GM21423 (cell line): ENCODE measurements around the gene APEH.

Experiments
- ATAC-seq: cut with Tn5 transposase; IDR thresholded peaks from one replicate; pipeline ENCODE4 v1.9.1; 2021; ENCODE audit warnings: mild to moderate bottlenecking, moderate library complexity; ENCODE audit not compliant: unreplicated experiment

Gene APEH

GRCh38 chr3:49711489-49711888, 37.3 kb downstream of the APEH start:
- ATAC-seq = no peak

- ATAC-seq = no peak
These were observed 38.0 kb downstream of the APEH start for GRCh38 chr3:49712166-49712565.

GRCh38 chr3:49712631-49713317, 38.6 kb downstream of the APEH start:
- ATAC-seq = no peak

GRCh38 chr3:49713336-49714105, 39.4 kb downstream of the APEH start:
- ATAC-seq = no peak

- ATAC-seq = no peak
These were observed 40.8 kb downstream of the APEH start for GRCh38 chr3:49714728-49715550.

GRCh38 chr3:49715611-49716121, 41.5 kb downstream of the APEH start:
- ATAC-seq = no peak

GRCh38 chr3:49716169-49716568, 42.0 kb downstream of the APEH start:
- ATAC-seq = no peak

GRCh38 chr3:49716691-49717210, 42.6 kb downstream of the APEH start:
- no peak for ATAC-seq

GRCh38 chr3:49717211-49717958, 43.2 kb downstream of the APEH start:
- ATAC-seq = no peak

- no peak for ATAC-seq
These were observed 44.1 kb downstream of the APEH start for GRCh38 chr3:49717959-49718857.

GRCh38 chr3:49718858-49719213, 44.7 kb downstream of the APEH start:
- ATAC-seq = no peak

- ATAC-seq = peak; percentile 50
These were observed 45.2 kb downstream of the APEH start, which contains the start of gene AMIGO3 for GRCh38 chr3:49719214-49719884. Gene AMIGO3, minus strand, starts transcription at chr3:49719684. Its CDS starts 219 bp downstream, at chr3:49719465.

- no peak for ATAC-seq
These were observed 46.9 kb downstream of the APEH start for GRCh38 chr3:49720855-49721595.

GRCh38 chr3:49721596-49721895, 47.4 kb downstream of the APEH start:
- ATAC-seq = no peak

- ATAC-seq = no peak
These were observed 48.0 kb downstream of the APEH start for GRCh38 chr3:49721896-49722781.

- ATAC-seq = no peak
These were observed 48.7 kb downstream of the APEH start for GRCh38 chr3:49722896-49723295.

GRCh38 chr3:49723296-49723627, 49.1 kb downstream of the APEH start:
- ATAC-seq = no peak
